Lower leg skin (tissue), 3 donors: ENCODE results near the gene SP110.

ENCODE experiments used
- POLR2A ChIP-seq, 2 donors: fragments of 450-650 bp; IDR thresholded peaks; one replicate each; pipeline ENCODE4 v1.6.1; 2016 to 2017; ENCODE audit warnings: antibody characterized with exemption in 2 of 2, mild to moderate bottlenecking in 1 of 2, moderate library complexity in 1 of 2
- TF ChIP-seq, protein P1 (sequence below), 3 donors: fragments of 450-650 bp; IDR thresholded peaks; one replicate each; pipeline ENCODE4 v1.5.1; 2016; ENCODE audit warnings: antibody characterized with exemption in 3 of 3, mild to moderate bottlenecking in 3 of 3, moderate library complexity in 2 of 3

GRCh38 chr2:230227216-230227615 lies 7.4 kb upstream of the SP110 start:
- TF ChIP-seq, protein P1, sequence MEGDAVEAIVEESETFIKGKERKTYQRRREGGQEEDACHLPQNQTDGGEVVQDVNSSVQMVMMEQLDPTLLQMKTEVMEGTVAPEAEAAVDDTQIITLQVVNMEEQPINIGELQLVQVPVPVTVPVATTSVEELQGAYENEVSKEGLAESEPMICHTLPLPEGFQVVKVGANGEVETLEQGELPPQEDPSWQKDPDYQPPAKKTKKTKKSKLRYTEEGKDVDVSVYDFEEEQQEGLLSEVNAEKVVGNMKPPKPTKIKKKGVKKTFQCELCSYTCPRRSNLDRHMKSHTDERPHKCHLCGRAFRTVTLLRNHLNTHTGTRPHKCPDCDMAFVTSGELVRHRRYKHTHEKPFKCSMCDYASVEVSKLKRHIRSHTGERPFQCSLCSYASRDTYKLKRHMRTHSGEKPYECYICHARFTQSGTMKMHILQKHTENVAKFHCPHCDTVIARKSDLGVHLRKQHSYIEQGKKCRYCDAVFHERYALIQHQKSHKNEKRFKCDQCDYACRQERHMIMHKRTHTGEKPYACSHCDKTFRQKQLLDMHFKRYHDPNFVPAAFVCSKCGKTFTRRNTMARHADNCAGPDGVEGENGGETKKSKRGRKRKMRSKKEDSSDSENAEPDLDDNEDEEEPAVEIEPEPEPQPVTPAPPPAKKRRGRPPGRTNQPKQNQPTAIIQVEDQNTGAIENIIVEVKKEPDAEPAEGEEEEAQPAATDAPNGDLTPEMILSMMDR (IDR thresholded peaks at IDR 0.05): no peak
- TF ChIP-seq POLR2A (IDR thresholded peaks at IDR 0.05): no peak
